T47D (cell line): ENCODE data around the gene GPR17.

Experiments
- DNase-seq, 2 experiments: peaks; one replicate each; pipeline versions ENCODE4 v3.0.0 to v3.0.0-alpha.2; 2011 to 2012; ENCODE audit warnings: low read depth in 1 of 2, low spot score in 1 of 2
- JUND ChIP-seq: IDR thresholded peaks from 2 replicates; pipeline ENCODE4 v1.6.1; 2012; ENCODE audit warnings: low read depth
- in situ Hi-C: cut with HindIII; loops from 2 replicates; pipeline ENCODE4 v1.10.0; 2016; ENCODE audit warnings: low sequenced_read_pairs, low pct_unique_long_range_greater_than_20kb

Gene GPR17

DNA sequence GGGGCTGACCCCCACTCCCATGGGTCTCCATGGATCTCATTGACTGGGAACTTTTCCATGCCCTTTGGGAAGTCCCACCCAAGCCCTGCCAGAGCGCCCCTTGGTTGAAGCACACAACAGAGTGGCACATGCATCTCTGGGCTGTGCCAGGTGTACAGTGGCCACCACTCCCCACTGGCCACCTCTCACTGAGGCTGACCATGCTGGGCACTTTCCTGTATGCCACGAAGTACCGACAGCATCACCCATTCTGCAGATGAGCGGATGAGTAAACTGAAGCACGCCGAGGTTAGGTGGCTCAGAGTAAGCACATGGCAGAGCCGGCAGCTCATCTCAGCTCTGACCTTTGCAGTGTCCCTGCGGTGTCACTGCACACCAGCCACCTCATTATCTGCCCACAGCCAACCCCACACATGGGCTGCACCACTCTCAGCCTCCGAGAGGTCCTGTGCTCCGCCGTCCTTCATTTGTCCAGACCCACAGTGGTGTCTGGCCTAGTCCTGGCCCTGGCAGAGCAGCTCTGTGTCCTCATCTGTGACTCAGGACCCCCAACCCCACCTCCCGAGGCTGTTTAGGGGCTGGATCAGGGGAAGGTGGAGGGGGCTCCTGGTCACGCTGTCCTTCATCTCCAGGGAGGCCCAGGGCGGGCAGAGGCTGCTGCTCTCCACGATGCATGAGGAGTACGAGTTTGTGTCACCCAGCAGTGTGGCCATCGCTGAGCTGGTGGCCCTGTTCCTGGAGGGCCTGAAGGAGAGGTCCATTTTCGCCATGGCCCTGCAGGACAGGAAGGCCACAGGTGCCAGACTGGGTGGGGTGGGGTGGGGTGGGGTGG, 18.0 kb upstream of the GPR17 start:
- no peak for TF ChIP-seq JUND
- in situ Hi-C loops: no loop called here
- no peak for DNase-seq

GRCh38 chr2:127628767-127629614, 17.0 kb upstream of the GPR17 start:
- DNase-seq: no peak
- in situ Hi-C loops: no loop called here
- TF ChIP-seq JUND: no peak

DNA sequence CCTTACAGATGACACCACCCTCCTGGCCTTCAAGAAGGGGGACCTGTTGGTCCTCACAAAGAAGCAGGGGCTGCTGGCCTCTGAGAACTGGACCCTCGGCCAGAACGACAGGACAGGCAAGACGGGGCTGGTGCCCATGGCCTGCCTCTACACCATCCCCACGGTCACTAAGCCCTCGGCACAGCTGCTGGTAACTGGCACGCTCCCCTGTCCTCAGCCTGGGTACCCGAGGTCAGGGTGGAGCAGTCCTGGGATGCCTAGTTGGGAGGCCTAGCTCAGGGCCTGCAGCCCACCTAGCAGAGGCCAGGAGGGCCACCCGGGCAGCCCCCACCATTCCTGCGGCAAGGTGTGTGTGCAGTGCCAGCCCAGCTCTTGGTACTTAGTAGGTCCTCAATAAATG, 16.3 kb upstream of the GPR17 start:
- TF ChIP-seq JUND: no peak
- no peak for DNase-seq
- in situ Hi-C loops: no loop called here

- no peak for TF ChIP-seq JUND
- DNase-seq: peak in 1 of 2 experiments; percentile 12
- in situ Hi-C loops: no loop called here
These were observed 15.7 kb upstream of the GPR17 start for GRCh38 chr2:127630096-127630863.

- DNase-seq: no peak
- TF ChIP-seq JUND: no peak
- in situ Hi-C loops: no loop called here
These were observed 15.0 kb upstream of the GPR17 start for GRCh38 chr2:127630864-127631540.

DNA sequence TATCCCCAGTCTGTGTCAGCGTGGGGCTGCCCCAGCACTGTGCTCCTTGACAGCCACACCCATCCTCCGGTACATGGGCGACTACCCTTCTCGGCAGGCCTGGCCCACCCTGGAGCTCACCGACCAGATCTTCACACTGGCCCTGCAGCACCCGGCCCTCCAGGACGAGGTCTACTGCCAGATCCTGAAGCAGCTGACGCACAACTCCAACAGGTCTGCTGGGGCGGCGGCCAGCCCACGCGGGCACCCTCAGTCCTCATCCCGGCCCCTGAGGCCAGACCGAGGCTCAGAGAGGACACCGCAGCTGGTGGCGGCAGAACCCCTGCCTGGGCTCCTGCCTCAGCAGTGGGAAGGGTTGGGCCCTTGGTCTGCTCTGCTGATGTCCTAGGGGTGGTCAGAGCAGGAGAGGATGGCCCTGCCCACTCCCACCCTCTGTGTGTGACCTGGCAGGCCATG, 14.4 kb upstream of the GPR17 start:
- DNase-seq: no peak
- in situ Hi-C loops: no loop called here
- TF ChIP-seq JUND: no peak

DNA sequence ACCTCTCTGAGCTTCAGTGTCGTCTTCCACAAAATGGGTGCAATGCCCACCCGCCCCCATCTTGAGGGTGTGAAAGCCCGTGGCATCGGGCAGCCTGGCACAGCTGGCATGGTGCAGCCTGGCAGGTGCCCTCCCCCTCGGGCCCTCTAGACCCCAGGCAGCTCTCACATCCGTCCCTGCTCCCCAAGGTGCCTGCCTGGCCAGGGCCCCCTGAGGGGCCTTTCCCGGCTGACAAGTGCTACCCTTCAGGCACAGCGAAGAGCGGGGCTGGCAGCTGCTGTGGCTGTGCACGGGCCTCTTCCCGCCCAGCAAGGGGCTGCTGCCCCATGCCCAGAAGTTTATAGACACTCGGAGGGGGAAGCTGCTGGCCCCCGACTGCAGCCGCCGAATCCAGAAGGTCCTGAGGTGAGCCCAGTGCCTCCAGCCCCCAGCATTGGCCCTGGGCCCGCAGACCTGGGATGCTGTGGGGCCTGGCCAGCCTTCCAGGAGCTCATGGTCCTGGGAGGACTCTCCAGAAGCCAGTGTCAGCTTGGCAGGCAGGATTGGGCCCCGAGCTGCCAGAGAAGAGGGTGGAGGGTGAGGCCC, 13.9 kb upstream of the GPR17 start:
- in situ Hi-C loops: no loop called here
- no peak for DNase-seq
- no peak for TF ChIP-seq JUND

DNA sequence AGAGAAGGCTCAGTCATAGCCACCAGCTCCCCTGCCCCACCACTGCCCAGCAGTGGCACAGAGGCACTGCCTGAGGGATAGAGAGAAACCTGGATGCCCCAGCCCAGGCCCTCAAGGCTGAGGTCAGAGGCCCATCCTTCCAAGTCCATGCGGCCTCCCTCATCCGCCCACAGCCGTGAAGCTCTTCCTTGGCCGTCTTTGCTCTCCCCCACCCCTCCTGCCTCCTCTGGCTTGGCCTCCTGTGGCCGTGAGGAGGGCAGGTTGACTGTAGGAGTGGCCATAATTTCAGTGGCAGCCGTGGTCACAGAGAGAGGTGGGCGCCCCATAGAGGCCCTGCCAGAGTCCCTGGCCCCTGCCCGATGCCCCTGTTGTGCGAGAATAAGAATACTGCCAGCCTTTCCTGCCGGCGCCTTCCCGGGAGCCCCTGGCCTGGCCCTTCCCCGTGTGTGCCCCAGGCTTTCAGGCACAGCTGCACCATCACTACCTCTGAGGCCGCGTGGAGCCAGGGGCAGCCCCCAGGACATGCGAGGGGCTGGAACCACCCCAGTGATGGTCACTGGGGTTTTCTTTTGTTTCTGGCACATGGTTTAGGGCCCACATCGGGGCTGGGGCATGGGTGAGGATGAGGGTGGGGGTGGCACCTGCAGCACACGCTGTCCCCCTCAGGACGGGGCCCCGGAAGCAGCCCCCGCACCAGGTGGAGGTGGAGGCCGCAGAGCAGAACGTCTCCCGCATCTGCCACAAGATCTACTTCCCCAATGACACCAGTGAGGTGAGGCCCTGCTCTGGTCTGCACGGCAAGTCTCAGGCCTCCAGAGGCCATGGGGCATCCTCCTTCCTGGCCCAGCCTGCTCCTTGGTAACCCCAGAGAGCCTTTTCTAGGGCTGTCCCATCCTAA, 13.1 kb upstream of the GPR17 start:
- in situ Hi-C loops: no loop called here
- DNase-seq: no peak
- TF ChIP-seq JUND: no peak

DNA sequence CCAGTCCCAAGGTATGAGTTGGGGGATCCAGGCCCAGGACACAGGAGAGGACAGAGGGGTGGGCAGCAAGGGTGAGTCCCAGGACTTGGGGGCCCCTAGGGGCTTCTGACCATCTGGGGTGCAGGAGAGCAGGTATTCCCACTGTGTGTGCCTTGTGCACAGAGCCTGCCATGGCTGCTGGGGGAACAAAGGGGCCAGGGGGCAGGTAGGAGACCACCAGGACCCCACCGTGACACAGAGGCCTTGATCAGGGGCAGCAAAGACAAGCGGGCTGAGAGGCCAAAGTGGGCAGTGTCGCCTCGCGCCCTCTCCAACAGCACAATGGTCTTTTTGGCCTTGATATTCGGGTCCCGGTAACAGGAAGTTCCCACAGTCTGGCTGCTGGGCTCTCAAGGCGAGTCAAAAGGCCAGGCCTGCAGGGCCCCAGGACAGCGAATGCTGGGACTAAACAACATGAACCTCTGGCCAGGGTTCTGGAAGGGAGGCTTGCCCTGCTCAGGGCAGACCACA, 12.3 kb upstream of the GPR17 start:
- in situ Hi-C loops: no loop called here
- no peak for TF ChIP-seq JUND
- no peak for DNase-seq

DNA sequence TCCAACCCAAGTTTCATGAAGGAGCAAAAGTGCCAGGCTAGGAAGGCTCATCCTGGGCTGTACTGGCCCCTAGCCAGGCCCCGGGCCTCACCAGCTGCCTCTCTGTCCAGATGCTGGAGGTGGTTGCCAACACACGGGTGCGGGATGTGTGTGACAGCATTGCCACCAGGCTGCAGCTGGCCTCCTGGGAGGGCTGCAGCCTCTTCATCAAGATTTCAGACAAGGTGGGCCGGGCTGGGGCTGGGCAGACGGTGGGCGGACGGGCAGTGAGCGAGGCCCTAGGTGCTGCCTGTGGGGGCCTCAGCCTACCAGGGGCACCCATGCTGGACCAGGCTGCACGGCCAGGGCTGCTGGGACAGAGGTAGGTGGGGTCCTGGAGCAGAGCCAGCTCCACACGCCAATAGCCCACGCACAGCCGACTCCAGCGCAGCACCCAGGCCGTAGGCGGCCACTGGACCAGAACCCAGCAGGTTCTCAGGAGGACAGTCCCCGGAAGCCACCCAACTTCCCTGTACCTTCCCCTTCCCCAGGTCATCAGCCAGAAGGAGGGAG, 11.8 kb upstream of the GPR17 start:
- in situ Hi-C loops: no loop called here
- DNase-seq: no peak
- TF ChIP-seq JUND: no peak
